Subcutaneous abdominal adipose tissue (tissue), 5 donors: ENCODE results near the gene SNX1.
"Not testable (repeated sequence)": the region's sequence is repeated elsewhere in the genome, so short reads cannot be mapped to it uniquely, and the experiment has no call there.

Source experiments
- H3K27ac ChIP-seq: one replicate; pipeline ENCODE4 v1.7.0; 2013; ENCODE audit warnings: low read depth, mild to moderate bottlenecking, inconsistent platforms, low read length, moderate library complexity
- H3K27me3 ChIP-seq, 5 donors: one replicate each; pipeline ENCODE4 v1.7.0; 2013; ENCODE audit warnings: low read length in 5 of 5, inconsistent platforms in 1 of 5; ENCODE audit not compliant: control insufficient read depth in 5 of 5, insufficient read depth in 4 of 5
- H3K36me3 ChIP-seq, 5 donors: one replicate each; pipeline ENCODE4 v1.7.0; 2013; ENCODE audit warnings: low read length in 5 of 5; ENCODE audit not compliant: control insufficient read depth in 5 of 5, insufficient read depth in 5 of 5
- H3K4me1 ChIP-seq, 5 donors: one replicate each; pipeline ENCODE4 v1.7.0; 2013; ENCODE audit warnings: low read length in 5 of 5, mild to moderate bottlenecking in 3 of 5, moderate library complexity in 1 of 5; ENCODE audit not compliant: control insufficient read depth in 5 of 5, insufficient read depth in 5 of 5
- H3K4me3 ChIP-seq, 5 donors: one replicate each; pipeline ENCODE4 v1.7.0; 2013; ENCODE audit warnings: low read length in 5 of 5, low read depth in 1 of 5
- H3K9ac ChIP-seq, 5 donors: one replicate each; pipeline ENCODE4 v1.7.0; 2013; ENCODE audit warnings: low read length in 5 of 5, mild to moderate bottlenecking in 4 of 5, moderate library complexity in 3 of 5
- H3K9me3 ChIP-seq, 5 donors: one replicate each; pipeline ENCODE4 v1.7.0; 2013; ENCODE audit warnings: low read length in 5 of 5; ENCODE audit not compliant: control insufficient read depth in 5 of 5
- donor health status: healthy.
- donor health status: healthy.
- donor health status: healthy.
- donor health status: healthy.
- donor health status: healthy.

The SNX1 gene

GRCh38 chr15:64096668-64097384 lies 1.0 kb downstream of the SNX1 start:
- Histone ChIP-seq H3K9ac (peak overlapping the region; percentile 30 to 97 (median 93)), H3K4me1 (peaks cover 3 to 71% (median 56%) of the 10 kb centered on the region in 5 donors), H3K36me3 (no peaks in the 10 kb centered on the region), H3K27me3 (no peaks in the 10 kb centered on the region), H3K4me3 (peak overlapping the region; percentile 78 to 99 (median 96)), H3K27ac (peak overlapping the region; percentile 86), H3K9me3 (no peaks in the 10 kb centered on the region)

- no peak overlapping the region for H3K9ac ChIP-seq
- no peaks in the 10 kb centered on the region for H3K9me3 ChIP-seq
- peak overlapping the region; percentile 66 for H3K27ac ChIP-seq
- H3K4me3 ChIP-seq, result no peak overlapping the region
- H3K4me1 ChIP-seq, result peaks cover 3 to 51% (median 39%) of the 10 kb centered on the region in 5 donors
- H3K27me3 ChIP-seq, result no peaks in the 10 kb centered on the region
- no peaks in the 10 kb centered on the region for H3K36me3 ChIP-seq
Measured at GRCh38 chr15:64099379-64099778, 3.6 kb downstream of the SNX1 start.

DNA sequence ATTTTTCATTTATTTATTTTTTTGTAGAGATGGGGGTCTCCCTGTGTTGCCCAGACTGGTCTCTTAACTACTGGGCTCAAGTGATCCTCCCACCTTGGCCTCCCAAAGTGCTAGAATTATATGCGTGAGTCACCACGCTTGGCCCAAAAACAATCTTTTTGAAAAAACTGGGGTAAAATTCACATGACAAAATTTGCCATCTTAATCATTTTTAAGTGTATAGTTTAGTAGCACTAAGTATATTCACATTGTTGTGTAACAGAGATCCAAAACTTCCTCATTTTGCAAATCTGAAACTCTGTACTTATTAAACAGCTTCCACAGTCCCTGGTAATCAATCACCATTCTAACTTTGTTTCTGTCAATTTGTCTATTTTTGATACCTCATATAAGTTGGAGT lies 5.2 kb downstream of the SNX1 start:
- Histone ChIP-seq H3K27ac (peak overlapping the region; percentile 66), H3K9me3 (no peaks in the 10 kb centered on the region), H3K36me3 (no peaks in the 10 kb centered on the region), H3K9ac (no peak overlapping the region), H3K4me3 (no peak overlapping the region), H3K27me3 (no peaks in the 10 kb centered on the region), H3K4me1 (peaks cover 5 to 49% (median 38%) of the 10 kb centered on the region in 5 donors)

DNA sequence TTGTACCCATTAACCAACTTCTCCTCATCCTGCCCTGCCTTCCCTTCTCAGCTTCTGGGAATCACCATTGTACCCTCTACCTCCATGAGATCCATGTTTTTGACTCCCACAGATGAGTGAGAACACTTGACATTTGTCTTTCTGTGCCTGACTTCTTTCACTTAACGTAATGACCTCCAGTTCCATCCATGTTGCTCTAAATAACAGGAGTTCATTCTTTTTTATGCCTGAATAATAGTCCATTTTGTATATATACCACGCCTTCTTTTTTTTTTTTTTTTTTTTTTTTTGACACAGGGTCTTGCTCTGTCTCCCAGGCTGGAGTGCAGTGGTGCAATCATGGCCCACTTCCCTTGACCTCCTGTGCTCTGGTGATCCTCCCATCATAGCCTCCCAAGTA lies 6.7 kb downstream of the SNX1 start:
- H3K9me3 ChIP-seq, result no peaks in the 10 kb centered on the region
- H3K36me3 ChIP-seq, result no peaks in the 10 kb centered on the region
- peaks cover 7 to 45% (median 30%) of the 10 kb centered on the region in 5 donors for H3K4me1 ChIP-seq
- no peak overlapping the region for H3K9ac ChIP-seq
- H3K27ac ChIP-seq, result no peak overlapping the region
- H3K4me3 ChIP-seq, result no peak overlapping the region
- H3K27me3 ChIP-seq, result no peaks in the 10 kb centered on the region

DNA sequence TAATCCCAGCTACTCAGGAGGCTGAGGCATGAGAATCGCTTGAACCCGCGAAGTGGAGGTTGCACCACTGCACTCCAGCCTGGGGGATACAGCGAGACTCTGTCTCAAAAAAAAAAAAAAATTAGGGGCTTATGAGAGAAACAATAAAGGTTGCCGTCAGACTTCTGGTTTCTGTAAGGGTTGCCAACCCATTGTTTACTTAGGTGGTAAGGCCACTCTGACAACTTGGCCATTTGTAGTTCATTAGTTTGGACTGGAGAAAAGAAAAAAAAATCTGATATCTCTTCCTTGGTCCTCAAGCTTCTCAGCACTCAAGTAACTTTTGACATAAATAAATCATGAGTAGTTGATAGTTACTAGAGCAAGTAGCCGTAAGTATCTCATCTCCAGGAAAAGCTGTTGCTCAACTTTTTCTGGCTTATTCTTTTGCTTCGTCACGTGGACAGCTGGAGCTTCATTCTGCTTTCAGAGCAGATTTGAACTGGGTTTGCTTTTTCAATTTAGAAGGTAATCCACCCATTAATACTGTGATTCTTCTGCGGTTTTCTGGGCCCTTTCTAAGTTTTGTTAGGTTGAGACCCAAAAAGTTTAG lies 9.4 kb downstream of the SNX1 start:
- H3K4me1 ChIP-seq, result peaks cover 4 to 24% (median 20%) of the 10 kb centered on the region in 5 donors
- peak overlapping the region; percentile 85 for H3K27ac ChIP-seq
- H3K27me3 ChIP-seq, result no peaks in the 10 kb centered on the region
- H3K9me3 ChIP-seq, result no peaks in the 10 kb centered on the region
- peak overlapping the region in 2 of 5 donors; percentile 68 to 75 for H3K9ac ChIP-seq
- H3K36me3 ChIP-seq, result no peaks in the 10 kb centered on the region
- peak overlapping the region in 1 of 5 donors; percentile 24 for H3K4me3 ChIP-seq

- H3K27ac ChIP-seq, result peak overlapping the region; percentile 23
- H3K27me3 ChIP-seq, result no peaks in the 10 kb centered on the region
- H3K9me3 ChIP-seq, result no peaks in the 10 kb centered on the region
- peaks cover 0 to under 1% (median 0%) of the 10 kb centered on the region in 5 donors for H3K36me3 ChIP-seq
- H3K9ac ChIP-seq, result peak overlapping the region in 1 of 5 donors; percentile 15
- no peak overlapping the region for H3K4me3 ChIP-seq
- peaks cover 7 to 37% (median 33%) of the 10 kb centered on the region in 5 donors for H3K4me1 ChIP-seq
Measured at GRCh38 chr15:64107337-64107736, 11.6 kb downstream of the SNX1 start.

- not testable (repeated sequence) for H3K9ac ChIP-seq, H3K27me3 ChIP-seq, H3K27ac ChIP-seq, H3K9me3 ChIP-seq, H3K4me3 ChIP-seq
- peaks cover 7 to 44% (median 36%) of the 10 kb centered on the region in 5 donors for H3K4me1 ChIP-seq
- H3K36me3 ChIP-seq, result peaks cover 17 to 27% (median 19%) of the 10 kb centered on the region in 5 donors
Measured at GRCh38 chr15:64110108-64110701, 14.4 kb downstream of the SNX1 start.

DNA sequence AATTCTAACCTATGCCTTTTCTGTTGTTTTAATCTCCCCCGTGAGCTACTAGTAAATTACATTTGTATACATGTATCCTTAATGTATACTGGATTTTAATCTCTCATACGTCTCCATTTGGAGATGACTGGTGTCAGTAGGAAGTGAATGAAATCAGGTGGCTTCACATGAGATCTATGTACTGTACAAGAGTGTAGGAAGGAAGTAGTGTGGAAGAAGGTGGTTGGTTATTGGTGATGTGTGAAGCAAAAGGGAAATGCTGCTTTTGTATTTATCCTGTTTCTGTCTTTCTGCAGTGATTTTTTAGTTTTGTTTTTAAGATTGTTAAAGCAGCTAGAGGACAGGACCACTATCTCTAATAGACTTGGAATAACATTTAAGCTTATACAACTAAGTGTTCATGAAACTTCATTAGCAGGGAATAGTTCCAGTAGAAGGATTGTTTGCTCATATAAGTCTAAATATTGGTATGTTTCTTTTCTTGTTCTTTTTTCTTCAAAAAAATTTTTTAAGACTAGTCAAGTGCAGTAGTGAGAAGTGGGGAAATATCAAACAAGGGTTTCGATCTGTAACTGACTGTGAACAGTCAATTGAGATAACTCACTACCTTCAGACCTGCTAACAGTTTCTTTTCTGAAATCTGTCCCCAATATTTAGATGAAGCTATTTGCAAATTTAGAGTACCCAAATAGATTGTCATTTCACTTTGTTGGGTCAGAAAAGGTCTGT lies 15.3 kb downstream of the SNX1 start:
- Histone ChIP-seq H3K9ac (peak overlapping the region in 1 of 5 donors; percentile 45), H3K4me1 (peaks cover 5 to 37% (median 30%) of the 10 kb centered on the region in 5 donors), H3K4me3 (no peak overlapping the region), H3K27ac (peak overlapping the region; percentile 7), H3K36me3 (peaks cover 21 to 36% (median 25%) of the 10 kb centered on the region in 5 donors), H3K27me3 (no peaks in the 10 kb centered on the region), H3K9me3 (no peaks in the 10 kb centered on the region)

GRCh38 chr15:64111679-64112050 lies 15.9 kb downstream of the SNX1 start:
- no peak overlapping the region for H3K4me3 ChIP-seq
- H3K9me3 ChIP-seq, result no peaks in the 10 kb centered on the region
- no peaks in the 10 kb centered on the region for H3K27me3 ChIP-seq
- H3K9ac ChIP-seq, result peak overlapping the region in 2 of 5 donors; percentile 45 to 46
- peaks cover 3 to 34% (median 27%) of the 10 kb centered on the region in 5 donors for H3K4me1 ChIP-seq
- H3K36me3 ChIP-seq, result peaks cover 26 to 41% (median 31%) of the 10 kb centered on the region in 5 donors
- H3K27ac ChIP-seq, result peak overlapping the region; percentile 7
